Adipocyte (in vitro differentiated cells): Measurements from ENCODE around the gene ANKRD23.

Experiments used
- DNase-seq: peaks from one replicate; pipeline ENCODE4 v3.0.0-alpha.2; 2015; ENCODE audit warnings: low read depth
- H3K27me3 ChIP-seq: replicated peaks from 2 replicates; pipeline ENCODE4 v1.7.0; 2013; ENCODE audit warnings: mild to moderate bottlenecking, low read length, moderate library complexity; ENCODE audit not compliant: control insufficient read depth, insufficient read depth
- H3K36me3 ChIP-seq: 2 replicates; pipeline ENCODE4 v1.7.0; 2013; ENCODE audit warnings: low read length, mild to moderate bottlenecking, moderate library complexity; ENCODE audit not compliant: control insufficient read depth, insufficient read depth, severe bottlenecking
- H3K4me1 ChIP-seq: 2 replicates; pipeline ENCODE4 v1.7.0; 2013; ENCODE audit warnings: mild to moderate bottlenecking, low read length, moderate library complexity; ENCODE audit not compliant: control insufficient read depth, insufficient read depth
- H3K4me3 ChIP-seq: 2 replicates; pipeline ENCODE4 v1.7.0; 2013; ENCODE audit warnings: mild to moderate bottlenecking, low read length, moderate library complexity
- H3K9ac ChIP-seq: 2 replicates; pipeline ENCODE4 v1.7.0; 2013; ENCODE audit warnings: mild to moderate bottlenecking, low read length, moderate library complexity
- H3K9me3 ChIP-seq: 2 replicates; pipeline ENCODE4 v1.7.0; 2013; ENCODE audit warnings: mild to moderate bottlenecking, low read length, moderate library complexity; ENCODE audit not compliant: control insufficient read depth

The ANKRD23 gene

GRCh38 chr2:96859099-96859649 lies 15.4 kb upstream of the ANKRD23 start:
- H3K9ac ChIP-seq: peak overlapping the region; percentile 86
- DNase-seq: no peak
- no peaks in the 10 kb centered on the region for H3K9me3 ChIP-seq
- no peak overlapping the region for H3K4me3 ChIP-seq
- peaks cover 39% of the 10 kb centered on the region for H3K4me1 ChIP-seq
- peaks cover 39% of the 10 kb centered on the region for H3K36me3 ChIP-seq
- H3K27me3 ChIP-seq: no peaks in the 10 kb centered on the region

- Histone ChIP-seq H3K36me3 (peaks cover 33% of the 10 kb centered on the region), H3K4me1 (peaks cover 32% of the 10 kb centered on the region), H3K4me3 (peak within 1 kb of the TSS; percentile 88), H3K27me3 (no peaks in the 10 kb centered on the region), H3K9me3 (no peaks in the 10 kb centered on the region), H3K9ac (peak within 1 kb of the TSS; percentile 88)
- peak; percentile 99 for DNase-seq
These were observed 14.0 kb upstream of the ANKRD23 start, which contains the start of gene ANKRD39 for GRCh38 chr2:96857667-96858372. ANKRD39 (minus strand) TSS chr2:96858016; CDS start chr2:96857987, 29 bp downstream.

- no peaks in the 10 kb centered on the region for H3K27me3 ChIP-seq
- peak overlapping the region; percentile 88 for H3K4me3 ChIP-seq
- peaks cover 34% of the 10 kb centered on the region for H3K36me3 ChIP-seq
- peaks cover 27% of the 10 kb centered on the region for H3K4me1 ChIP-seq
- peak overlapping the region; percentile 88 for H3K9ac ChIP-seq
- DNase-seq: peak; percentile 46
- no peaks in the 10 kb centered on the region for H3K9me3 ChIP-seq
These were observed 13.2 kb upstream of the ANKRD23 start for GRCh38 chr2:96856776-96857666.

DNA sequence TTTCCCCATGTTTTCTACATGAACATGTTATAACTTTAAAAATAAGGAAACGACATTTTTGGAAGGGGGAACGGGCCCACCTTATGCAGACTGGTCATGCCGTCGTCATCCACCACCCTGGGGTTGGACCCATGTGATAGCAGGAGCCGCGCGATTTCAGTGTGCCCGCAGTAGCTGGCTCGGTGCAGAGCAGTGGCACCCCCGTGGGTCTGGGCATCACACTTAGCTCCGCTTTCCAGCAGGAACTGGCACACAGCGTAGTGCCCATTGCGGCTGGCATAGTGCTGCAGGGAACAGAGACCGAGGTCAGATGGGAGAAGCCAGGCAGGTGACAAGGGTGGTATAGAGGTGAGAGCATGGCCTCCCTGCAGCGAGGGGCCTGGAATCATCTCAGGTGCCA lies 9.5 kb upstream of the ANKRD23 start:
- Histone ChIP-seq H3K36me3 (peaks cover 28% of the 10 kb centered on the region), H3K9ac (no peak overlapping the region), H3K4me1 (peaks cover 14% of the 10 kb centered on the region), H3K27me3 (no peaks in the 10 kb centered on the region), H3K9me3 (no peaks in the 10 kb centered on the region), H3K4me3 (no peak overlapping the region)
- DNase-seq: no peak

DNA sequence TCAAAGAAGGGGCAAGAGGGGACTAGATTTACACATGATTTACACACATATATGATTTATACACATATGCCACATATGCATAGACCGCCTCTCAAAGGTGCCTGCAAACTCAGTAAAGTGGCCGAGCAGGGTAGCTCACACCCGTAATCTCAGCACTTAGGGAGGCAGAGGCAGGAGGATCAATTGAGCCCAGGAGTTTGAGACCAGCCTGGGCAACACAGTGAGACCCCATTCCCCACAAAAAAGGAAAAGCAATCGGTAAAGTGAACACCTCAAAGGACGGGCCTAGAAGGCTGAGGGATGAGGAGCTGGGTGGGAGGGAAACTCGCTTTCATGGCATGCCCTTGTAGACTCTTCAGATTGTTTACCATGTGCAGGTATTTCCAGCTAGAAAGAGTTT lies 8.8 kb upstream of the ANKRD23 start:
- Histone ChIP-seq H3K9me3 (no peaks in the 10 kb centered on the region), H3K9ac (no peak overlapping the region), H3K36me3 (peaks cover 34% of the 10 kb centered on the region), H3K4me3 (no peak overlapping the region), H3K27me3 (no peaks in the 10 kb centered on the region), H3K4me1 (peaks cover 14% of the 10 kb centered on the region)
- no peak for DNase-seq

- no peak for DNase-seq
- Histone ChIP-seq H3K9me3 (no peaks in the 10 kb centered on the region), H3K36me3 (peaks cover 36% of the 10 kb centered on the region), H3K9ac (no peak overlapping the region), H3K4me1 (no peaks in the 10 kb centered on the region), H3K4me3 (no peak overlapping the region), H3K27me3 (no peaks in the 10 kb centered on the region)
These were observed 4.4 kb upstream of the ANKRD23 start for GRCh38 chr2:96848264-96848663.

- DNase-seq: no peak
- Histone ChIP-seq H3K9me3 (no peaks in the 10 kb centered on the region), H3K27me3 (no peaks in the 10 kb centered on the region), H3K36me3 (peaks cover 31% of the 10 kb centered on the region), H3K4me1 (no peaks in the 10 kb centered on the region), H3K4me3 (no peak overlapping the region), H3K9ac (no peak overlapping the region)
These were observed 3.8 kb upstream of the ANKRD23 start for GRCh38 chr2:96847586-96847985.

DNA sequence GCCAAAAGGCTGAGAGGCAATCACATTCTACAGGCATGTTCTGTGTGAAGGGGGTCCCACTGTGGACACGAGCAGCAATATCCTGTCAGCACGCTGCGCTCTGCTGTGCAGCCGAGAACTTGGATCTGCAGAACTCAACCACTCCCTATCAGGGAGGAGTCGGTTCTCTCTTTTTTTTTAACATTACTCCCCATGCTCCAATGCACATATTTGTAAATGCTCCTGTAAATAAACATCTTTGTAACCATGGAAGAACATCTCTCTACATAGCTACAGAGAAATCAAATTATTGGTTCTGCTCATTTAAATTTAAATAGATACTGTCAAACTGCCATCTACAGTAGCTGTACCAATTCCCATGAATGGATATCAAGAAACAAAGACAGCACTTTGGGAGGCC lies 3.0 kb upstream of the ANKRD23 start:
- peaks cover 29% of the 10 kb centered on the region for H3K36me3 ChIP-seq
- H3K27me3 ChIP-seq: no peaks in the 10 kb centered on the region
- no peaks in the 10 kb centered on the region for H3K4me1 ChIP-seq
- no peaks in the 10 kb centered on the region for H3K9me3 ChIP-seq
- DNase-seq: no peak
- no peak overlapping the region for H3K9ac ChIP-seq
- no peak overlapping the region for H3K4me3 ChIP-seq

- DNase-seq: no peak
- H3K4me3 ChIP-seq: no peak overlapping the region
- no peaks in the 10 kb centered on the region for H3K27me3 ChIP-seq
- H3K9me3 ChIP-seq: no peaks in the 10 kb centered on the region
- peaks cover 14% of the 10 kb centered on the region for H3K36me3 ChIP-seq
- H3K9ac ChIP-seq: no peak overlapping the region
- no peaks in the 10 kb centered on the region for H3K4me1 ChIP-seq
These were observed 586 bp upstream of the ANKRD23 start for GRCh38 chr2:96844405-96844808.

DNA sequence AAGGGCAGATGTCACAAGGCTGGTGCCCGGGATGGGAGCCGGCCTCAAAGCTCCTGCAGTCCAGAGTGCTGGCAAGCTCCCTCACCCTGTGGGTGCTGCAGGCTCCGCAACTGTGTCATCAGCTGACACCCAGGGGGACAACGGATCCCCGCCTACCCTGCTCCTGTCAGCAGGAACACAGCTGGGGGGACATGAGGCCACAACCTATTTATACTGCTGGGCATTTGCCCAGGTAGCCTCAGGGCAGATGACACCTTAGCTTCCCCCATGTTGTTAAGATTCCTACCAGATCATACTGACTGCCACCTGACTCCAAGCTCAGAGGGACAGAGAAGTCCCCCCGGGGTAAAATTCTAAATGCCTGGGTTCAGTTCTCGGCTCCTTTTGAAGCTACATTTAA lies 1.2 kb downstream of the ANKRD23 start:
- no peak for DNase-seq
- no peak overlapping the region for H3K4me3 ChIP-seq
- H3K36me3 ChIP-seq: peaks cover 7% of the 10 kb centered on the region
- H3K27me3 ChIP-seq: no peaks in the 10 kb centered on the region
- H3K9me3 ChIP-seq: no peaks in the 10 kb centered on the region
- no peaks in the 10 kb centered on the region for H3K4me1 ChIP-seq
- H3K9ac ChIP-seq: no peak overlapping the region
